GM23338 (cell line): ENCODE results near the gene IGDCC3. TPM values are rescaled to one million over a fixed set of nuclear protein-coding genes. Genes with fewer than 3 reads are reported as not detected.

Source experiments
- ATAC-seq: fragments of 200-7000 bp; cut with Tn5 transposase; 3 replicates; pipeline ENCODE4 v1.9.1; 2020
- DNase-seq: peaks from one replicate; pipeline ENCODE4 v3.0.0-alpha.2; 2015; ENCODE audit warnings: low spot score
- H2AFZ ChIP-seq: fragments of 200-600 bp; sonication (generic); 2 replicates; pipeline ENCODE4 v1.8.0; 2016; ENCODE audit warnings: antibody characterized with exemption, mild to moderate bottlenecking, moderate library complexity
- H3F3A ChIP-seq: fragments of 200-600 bp; sonication (generic); replicated peaks from 2 replicates; pipeline ENCODE4 v1.8.0; 2017; ENCODE audit warnings: antibody characterized with exemption, mixed run types, low read depth
- H3K27ac ChIP-seq: fragments of 200-600 bp; sonication (generic); 2 replicates; pipeline ENCODE4 v1.6.1; 2016; ENCODE audit warnings: low read depth
- H3K27me3 ChIP-seq: fragments of 200-600 bp; sonication (generic); 2 replicates; pipeline ENCODE4 v1.8.0; 2016; ENCODE audit warnings: mild to moderate bottlenecking, mixed run types, moderate library complexity; ENCODE audit not compliant: insufficient read depth
- H3K36me3 ChIP-seq: fragments of 200-600 bp; sonication (generic); 2 replicates; pipeline ENCODE4 v1.8.0; 2016; ENCODE audit warnings: mild to moderate bottlenecking; ENCODE audit not compliant: insufficient read depth
- H3K4me1 ChIP-seq: fragments of 200-600 bp; sonication (generic); 2 replicates; pipeline ENCODE4 v1.8.0; 2016; ENCODE audit warnings: mild to moderate bottlenecking, moderate library complexity; ENCODE audit not compliant: insufficient read depth
- H3K4me2 ChIP-seq: fragments of 200-600 bp; sonication (generic); 2 replicates; pipeline ENCODE4 v1.7.1; 2017; ENCODE audit warnings: mixed run types
- H3K4me3 ChIP-seq: fragments of 200-600 bp; sonication (generic); 2 replicates; pipeline ENCODE4 v1.6.1; 2016; ENCODE audit warnings: mixed run types
- H3K79me2 ChIP-seq: fragments of 200-600 bp; sonication (generic); replicated peaks from 2 replicates; pipeline ENCODE4 v1.8.0; 2017; ENCODE audit warnings: mild to moderate bottlenecking; ENCODE audit not compliant: insufficient read depth
- H3K9me2 ChIP-seq: fragments of 200-600 bp; sonication (generic); 2 replicates; pipeline ENCODE4 v1.8.0; 2017; ENCODE audit not compliant: insufficient read depth
- H4K20me1 ChIP-seq: fragments of 200-600 bp; sonication (generic); replicated peaks from 2 replicates; pipeline ENCODE4 v1.8.0; 2017; ENCODE audit warnings: mild to moderate bottlenecking; ENCODE audit not compliant: insufficient read depth
- H3K27ac Mint-ChIP-seq: 2 replicates; pipeline ENCODE4 v1.8.0; 2020; ENCODE audit warnings: inconsistent platforms, mild to moderate bottlenecking, moderate library complexity, mixed read lengths
- H3K27me3 Mint-ChIP-seq: 3 replicates; pipeline ENCODE4 v1.8.0; 2022; ENCODE audit warnings: low read depth, mild to moderate bottlenecking, moderate library complexity, mixed read lengths, inconsistent platforms; ENCODE audit not compliant: insufficient read depth, poor library complexity
- H3K36me3 Mint-ChIP-seq: 3 replicates; pipeline ENCODE4 v1.8.0; 2021; ENCODE audit warnings: low read depth, mild to moderate bottlenecking, inconsistent platforms, moderate library complexity, mixed read lengths
- H3K4me1 Mint-ChIP-seq: 3 replicates; pipeline ENCODE4 v1.8.0; 2020; ENCODE audit warnings: mild to moderate bottlenecking, inconsistent platforms, mixed read lengths
- H3K4me3 Mint-ChIP-seq: 3 replicates; pipeline ENCODE4 v1.8.0; 2021; ENCODE audit warnings: moderate library complexity, mild to moderate bottlenecking, inconsistent platforms, mixed read lengths
- H3K9me3 Mint-ChIP-seq: 3 replicates; pipeline ENCODE4 v1.8.0; 2020; ENCODE audit warnings: moderate library complexity, mild to moderate bottlenecking, inconsistent platforms, mixed read lengths
- CREB1 ChIP-seq: fragments of 250-450 bp; sonication (Bioruptor Pico); IDR thresholded peaks from 2 replicates; pipeline ENCODE4 v1.5.0; 2020; ENCODE audit warnings: low read depth, mild to moderate bottlenecking, moderate library complexity
- CTCF ChIP-seq, 2 experiments: fragments of 200-600 bp in 1 of 2; sonication (generic) in 1 of 2; conservative IDR thresholded peaks; 2 replicates each; pipeline versions ENCODE4 v1.5.1 to v1.6.1; 2016 to 2017; ENCODE audit warnings: antibody characterized with exemption in 2 of 2, low read depth in 2 of 2, mild to moderate bottlenecking in 2 of 2, moderate library complexity in 1 of 2
- ETS1 ChIP-seq: IDR thresholded peaks from 2 replicates; pipeline ENCODE4 v1.6.1; 2016; ENCODE audit warnings: antibody characterized with exemption
- EZH2 ChIP-seq: fragments of 200-600 bp; sonication (generic); IDR thresholded peaks from one replicate; pipeline ENCODE4 v1.8.0; 2017; ENCODE audit warnings: antibody characterized with exemption, mild to moderate bottlenecking, low read depth; ENCODE audit not compliant: unreplicated experiment
- EZH2phosphoT487 ChIP-seq: fragments of 200-600 bp; sonication (generic); IDR thresholded peaks from one replicate; pipeline ENCODE4 v1.8.1; 2018; ENCODE audit warnings: antibody characterized with exemption; ENCODE audit not compliant: unreplicated experiment
- JUNB ChIP-seq: IDR thresholded peaks from one replicate; pipeline ENCODE4 v1.6.1; 2016; ENCODE audit warnings: antibody characterized with exemption; ENCODE audit not compliant: unreplicated experiment
- NANOG ChIP-seq: IDR thresholded peaks from 2 replicates; pipeline ENCODE4 v1.6.1; 2016; ENCODE audit warnings: antibody characterized with exemption, borderline replicate concordance
- POLR2AphosphoS5 ChIP-seq: IDR thresholded peaks from 2 replicates; pipeline ENCODE4 v1.6.1; 2016; ENCODE audit warnings: antibody characterized with exemption, low read depth
- REST ChIP-seq: IDR thresholded peaks from one replicate; pipeline ENCODE4 v1.6.1; 2018; ENCODE audit warnings: antibody characterized with exemption; ENCODE audit not compliant: unreplicated experiment
- STAT1 ChIP-seq: IDR thresholded peaks from one replicate; pipeline ENCODE4 v1.6.1; 2016; ENCODE audit warnings: antibody characterized with exemption; ENCODE audit not compliant: unreplicated experiment
- ZNF114 ChIP-seq: fragments of 250-450 bp; sonication (Bioruptor Pico); IDR thresholded peaks from 2 replicates; pipeline ENCODE4 v1.5.0; 2020; ENCODE audit warnings: mild to moderate bottlenecking, moderate library complexity
- ZNF331 ChIP-seq: fragments of 250-450 bp; sonication (Bioruptor Pico); IDR thresholded peaks from 2 replicates; pipeline ENCODE4 v1.5.0; 2020; ENCODE audit warnings: low read depth, mild to moderate bottlenecking, moderate library complexity
- ZNF462 ChIP-seq: fragments of 250-450 bp; sonication (Bioruptor Pico); IDR thresholded peaks from 2 replicates; pipeline ENCODE4 v1.5.0; 2020; ENCODE audit warnings: mild to moderate bottlenecking, moderate library complexity
- polyA plus RNA-seq: library from polyadenylated mRNA; unstranded; fragments of >200 nt; fragmentation: Nextera tagmentation; extraction: Ambion mirVana; gene quantifications from 2 replicates; pipeline ENCODE4 v1.2.1, GENCODE V29; 2016
- total RNA-seq: library from RNA; depleted of rRNA; stranded (reverse); fragments of >200 nt; shearing (Covaris generic); gene quantifications from 2 replicates; pipeline ENCODE4 v1.2.3, GENCODE V29; 2014

The IGDCC3 gene
- total and polyA plus RNA-seq, 2 experiments from 2014 or later, result 15.3 to 30.7 TPM

GRCh38 chr15:65333148-65333820, 44.5 kb downstream of the IGDCC3 start:
- H3K4me1 Mint-ChIP-seq, result peaks cover 55% of the 10 kb centered on the region
- DNase-seq (no peak), ATAC-seq (no peak)
- peaks cover 9% of the 10 kb centered on the region for H3K27me3 Mint-ChIP-seq
- no peaks in the 10 kb centered on the region for H3K9me2 ChIP-seq
- peaks cover 27% of the 10 kb centered on the region for H3K36me3 Mint-ChIP-seq
- H3K79me2 ChIP-seq, result no peaks in the 10 kb centered on the region
- no peak overlapping the region for H3K27ac ChIP-seq
- H4K20me1 ChIP-seq, result no peaks in the 10 kb centered on the region; the same call in 1 of the 2 replicates
- no peaks in the 10 kb centered on the region for H3K27me3 ChIP-seq
- no peak overlapping the region for H3K27ac Mint-ChIP-seq
- no peak overlapping the region for H2AFZ ChIP-seq
- 0 out of 2 replicates have a peak, but pooled peaks cover 9% of the 10 kb centered on the region for H3F3A ChIP-seq
- H3K4me1 ChIP-seq, result peaks cover 55% of the 10 kb centered on the region
- H3K4me3 ChIP-seq, result no peak overlapping the region
- H3K4me2 ChIP-seq, result peak overlapping the region; percentile 43; the same call in 1 of the 2 replicates
- H3K9me3 Mint-ChIP-seq, result no peaks in the 10 kb centered on the region
- no peaks in the 10 kb centered on the region for H3K36me3 ChIP-seq
- H3K4me3 Mint-ChIP-seq, result no peak overlapping the region
- TF ChIP-seq EZH2phosphoT487 (no peak), NANOG (no peak), ZNF462 (no peak), STAT1 (no peak), POLR2AphosphoS5 (no peak), JUNB (no peak), EZH2 (no peak), CTCF (conservative IDR thresholded peaks at IDR 0.05; ENCODE audit: low read depth in 2 of 2) (no peak), ZNF114 (CRISPR knock-in tag) (no peak), CREB1 (CRISPR knock-in tag) (no peak), REST (no peak), ZNF331 (CRISPR knock-in tag) (no peak), ETS1 (no peak)
